ENCODE data around the gene COA1.

GRCh38 chr7:43655584-43655983 is 73.7 kb downstream of the COA1 start:
- TF ChIP-seq ISL1 (CRISPR knock-in tag; IDR thresholded peaks at IDR 0.05) = no peak
- TF ChIP-seq ZC3H10 (CRISPR knock-in tag; IDR thresholded peaks at IDR 0.05) = no peak
- TF ChIP-seq ZFP3 (CRISPR knock-in tag; IDR thresholded peaks at IDR 0.05) = no peak
- no peak for TF ChIP-seq PPARA (CRISPR knock-in tag; IDR thresholded peaks at IDR 0.05; ENCODE audit: borderline replicate concordance)
- no peak for TF ChIP-seq BACH2 (CRISPR knock-in tag; IDR thresholded peaks at IDR 0.05; ENCODE audit: borderline replicate concordance)
- TF ChIP-seq RARB (CRISPR knock-in tag; IDR thresholded peaks at IDR 0.05) = no peak
- TF ChIP-seq ZNF70 (CRISPR knock-in tag; IDR thresholded peaks at IDR 0.05) = no peak
- TF ChIP-seq PATZ1 (CRISPR knock-in tag; IDR thresholded peaks at IDR 0.05; ENCODE audit: borderline replicate concordance) = no peak
- TF ChIP-seq TCF4 (CRISPR knock-in tag; IDR thresholded peaks at IDR 0.05; ENCODE audit: borderline replicate concordance) = no peak
- no peak for TF ChIP-seq SNAI2 (CRISPR knock-in tag; IDR thresholded peaks at IDR 0.05)
- TF ChIP-seq CREB5 (CRISPR knock-in tag; IDR thresholded peaks at IDR 0.05; ENCODE audit: low read depth) = no peak
- no peak for TF ChIP-seq POU6F1 (CRISPR knock-in tag; IDR thresholded peaks at IDR 0.05; ENCODE audit: borderline replicate concordance, low read depth)
- TF ChIP-seq ARNTL (CRISPR knock-in tag; IDR thresholded peaks at IDR 0.05; ENCODE audit: borderline replicate concordance, low read depth) = no peak
- no peak for TF ChIP-seq OSR1 (CRISPR knock-in tag; IDR thresholded peaks at IDR 0.05)

All from SK-N-SH treated with all-trans-retinoic acid at 6 μM for 48 hours (cell line).